Raji (cell line): Measurements from ENCODE around the gene CYP27B1.

Source experiments
- POLR2A ChIP-seq: IDR thresholded peaks from 2 replicates; pipeline ENCODE4 v1.6.1; 2011; ENCODE audit warnings: low read depth, low read length, control low read depth; ENCODE audit not compliant: insufficient read depth

The CYP27B1 gene

DNA sequence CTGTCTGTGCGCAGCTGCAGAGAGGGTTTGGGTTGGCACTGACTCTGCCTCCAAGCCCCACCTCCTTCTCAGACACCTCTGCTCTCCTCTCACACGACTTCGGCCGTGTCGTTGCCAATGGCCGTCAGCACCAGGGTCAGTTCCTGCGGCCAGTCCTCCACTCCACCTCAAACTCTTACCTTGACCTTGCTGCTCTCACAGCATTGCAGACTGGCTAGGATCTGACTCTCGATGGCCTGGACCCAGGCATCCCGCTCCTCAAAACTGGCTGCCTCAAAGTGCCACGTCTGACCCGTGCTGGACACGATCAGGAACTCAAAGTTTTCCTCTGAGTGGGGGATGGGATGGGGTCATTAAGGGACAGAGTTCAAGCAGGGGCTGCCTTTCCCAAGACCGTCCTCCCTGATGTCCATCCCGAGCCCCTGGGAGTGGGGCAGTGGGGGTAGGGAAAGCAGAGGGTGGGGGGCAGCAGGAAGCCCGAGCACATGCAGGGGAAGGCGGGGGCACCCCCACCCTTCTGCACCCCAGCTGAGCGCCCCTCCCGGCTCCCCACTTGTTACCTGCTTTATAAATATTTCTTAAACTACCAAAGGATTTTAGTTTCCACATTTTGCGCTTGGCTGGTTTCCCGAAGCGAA, 39.0 kb downstream of the CYP27B1 start:
- TF ChIP-seq POLR2A = no peak

DNA sequence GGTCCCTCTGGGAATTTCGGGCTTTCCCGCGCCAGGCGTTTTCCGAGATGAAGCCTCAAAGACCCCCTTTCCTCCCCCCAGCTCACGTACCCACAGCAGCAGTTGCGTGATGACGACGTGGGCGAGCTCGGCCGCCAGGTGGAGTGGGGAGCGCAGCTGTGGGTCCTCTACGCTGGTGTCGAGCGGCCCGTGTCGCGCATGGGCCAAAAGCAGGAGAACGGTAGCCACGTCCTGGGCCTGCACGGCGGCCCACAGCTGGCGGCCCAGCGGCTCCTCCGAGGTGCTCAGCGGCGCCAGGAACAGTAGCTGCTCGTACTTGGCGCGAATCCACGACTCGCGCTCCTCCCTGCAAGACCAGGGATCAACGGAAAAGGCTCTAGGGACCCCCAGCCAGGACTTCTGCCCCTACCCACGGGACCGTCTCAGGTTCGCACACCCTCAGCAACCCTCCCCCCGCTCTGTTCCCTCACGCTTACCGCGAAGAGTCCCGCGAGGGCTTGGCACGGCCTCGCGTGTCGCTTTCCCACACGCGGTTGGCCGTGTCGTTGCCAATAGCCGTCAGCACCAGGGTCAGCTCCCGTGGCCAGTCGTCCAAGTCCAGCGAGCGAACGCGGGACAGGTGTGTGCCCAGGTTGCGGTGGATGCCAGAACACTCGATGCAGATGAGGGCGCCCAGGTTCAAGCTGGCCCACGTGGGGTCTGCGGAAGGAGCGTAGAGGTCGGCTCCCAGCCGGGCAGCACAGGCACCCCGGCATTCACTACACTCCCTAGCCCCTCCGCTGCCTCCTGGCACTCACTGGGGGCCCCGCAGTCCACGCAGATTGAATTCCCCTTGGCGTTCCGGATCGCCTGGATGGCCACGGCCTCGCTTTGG, 39.8 kb downstream of the CYP27B1 start:
- no peak for TF ChIP-seq POLR2A

DNA sequence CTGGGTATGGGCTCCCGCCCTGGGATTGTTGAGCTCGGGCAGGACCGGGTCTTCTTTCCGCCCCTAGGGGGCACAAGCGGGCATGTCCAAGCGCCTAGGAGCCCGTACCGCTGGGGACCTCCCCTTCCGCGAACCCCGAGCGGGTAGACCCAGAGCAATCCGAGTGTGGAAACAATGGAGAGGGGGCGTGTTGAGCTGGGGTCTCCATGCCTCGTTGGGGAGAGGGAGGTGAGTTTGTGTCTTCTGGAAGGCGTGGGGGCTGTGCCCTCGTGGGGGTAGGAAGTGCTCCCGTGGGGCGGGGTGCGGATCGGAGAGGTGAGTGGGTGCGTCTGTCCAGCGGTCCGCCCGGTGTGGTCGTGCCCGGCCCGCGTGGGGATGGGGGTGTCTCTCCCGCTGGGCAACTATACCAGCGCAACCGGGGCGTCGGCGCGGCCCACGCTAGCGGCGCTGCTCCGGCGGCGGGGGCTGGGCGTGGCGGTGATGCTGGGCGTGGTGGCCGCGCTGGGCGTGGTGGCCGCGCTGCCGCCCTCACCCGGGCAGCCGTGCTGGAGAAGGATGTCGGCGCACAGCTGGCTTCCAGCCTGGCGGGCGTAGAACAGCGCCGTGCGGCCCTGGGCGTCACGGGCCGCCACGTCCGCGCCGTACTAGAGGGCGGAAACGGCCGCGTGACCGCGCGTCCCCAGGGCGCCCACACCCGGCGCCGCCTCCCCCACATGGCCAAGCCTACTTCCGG, 40.6 kb downstream of the CYP27B1 start:
- no peak for TF ChIP-seq POLR2A

DNA sequence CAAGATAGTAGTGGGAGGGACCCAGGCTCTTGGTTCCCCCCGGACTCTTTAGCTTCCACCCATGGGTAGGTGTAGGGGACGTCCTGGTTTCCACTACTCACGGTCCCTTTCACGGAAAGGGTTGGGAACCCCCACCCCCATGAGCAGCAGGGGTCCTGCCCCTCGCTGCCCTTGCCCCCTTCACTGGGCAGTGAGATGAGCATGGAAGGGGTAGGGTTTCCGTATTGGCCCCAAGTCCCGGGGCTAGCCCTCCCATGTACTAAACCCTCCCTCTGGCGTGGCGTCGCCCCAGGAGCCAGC, 41.1 kb downstream of the CYP27B1 start:
- TF ChIP-seq POLR2A = no peak

DNA sequence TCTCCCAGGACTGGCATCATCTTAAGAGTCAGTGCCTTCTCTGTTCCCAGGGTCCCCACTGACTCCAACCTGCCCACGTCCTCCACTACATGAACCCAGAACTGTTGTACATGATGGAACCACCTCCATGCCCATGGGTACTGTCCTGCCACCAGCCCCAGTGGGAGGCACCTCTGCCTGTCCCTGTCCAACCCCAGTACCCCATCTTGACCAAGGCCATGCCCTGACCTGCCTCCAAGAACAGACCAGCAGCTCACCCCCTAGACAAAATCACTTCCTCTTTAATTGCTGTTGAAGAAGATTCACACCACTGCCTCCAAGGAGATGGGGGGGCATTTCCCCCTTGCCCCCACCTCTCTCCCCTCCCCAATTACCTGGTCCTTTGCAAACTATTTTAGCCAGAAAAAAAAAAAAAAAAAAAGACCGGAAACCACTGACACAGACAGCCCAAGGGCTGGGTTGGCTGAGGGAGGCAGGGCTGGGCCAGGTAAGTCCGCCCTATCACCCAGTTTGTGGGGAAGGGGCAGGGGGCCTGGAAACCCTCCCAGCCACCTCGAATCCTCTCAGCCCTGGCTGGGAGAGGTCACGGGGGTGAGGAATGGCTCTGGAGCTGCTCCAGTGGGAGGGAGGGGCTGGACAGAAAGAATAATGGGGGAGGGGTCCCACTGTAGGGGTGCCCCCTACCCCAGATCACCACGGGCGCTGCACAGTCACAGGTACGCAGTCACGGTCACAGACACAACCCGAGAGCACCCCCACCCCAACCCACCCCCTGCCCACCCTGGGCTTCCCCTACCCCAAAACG, 41.7 kb downstream of the CYP27B1 start:
- no peak for TF ChIP-seq POLR2A

DNA sequence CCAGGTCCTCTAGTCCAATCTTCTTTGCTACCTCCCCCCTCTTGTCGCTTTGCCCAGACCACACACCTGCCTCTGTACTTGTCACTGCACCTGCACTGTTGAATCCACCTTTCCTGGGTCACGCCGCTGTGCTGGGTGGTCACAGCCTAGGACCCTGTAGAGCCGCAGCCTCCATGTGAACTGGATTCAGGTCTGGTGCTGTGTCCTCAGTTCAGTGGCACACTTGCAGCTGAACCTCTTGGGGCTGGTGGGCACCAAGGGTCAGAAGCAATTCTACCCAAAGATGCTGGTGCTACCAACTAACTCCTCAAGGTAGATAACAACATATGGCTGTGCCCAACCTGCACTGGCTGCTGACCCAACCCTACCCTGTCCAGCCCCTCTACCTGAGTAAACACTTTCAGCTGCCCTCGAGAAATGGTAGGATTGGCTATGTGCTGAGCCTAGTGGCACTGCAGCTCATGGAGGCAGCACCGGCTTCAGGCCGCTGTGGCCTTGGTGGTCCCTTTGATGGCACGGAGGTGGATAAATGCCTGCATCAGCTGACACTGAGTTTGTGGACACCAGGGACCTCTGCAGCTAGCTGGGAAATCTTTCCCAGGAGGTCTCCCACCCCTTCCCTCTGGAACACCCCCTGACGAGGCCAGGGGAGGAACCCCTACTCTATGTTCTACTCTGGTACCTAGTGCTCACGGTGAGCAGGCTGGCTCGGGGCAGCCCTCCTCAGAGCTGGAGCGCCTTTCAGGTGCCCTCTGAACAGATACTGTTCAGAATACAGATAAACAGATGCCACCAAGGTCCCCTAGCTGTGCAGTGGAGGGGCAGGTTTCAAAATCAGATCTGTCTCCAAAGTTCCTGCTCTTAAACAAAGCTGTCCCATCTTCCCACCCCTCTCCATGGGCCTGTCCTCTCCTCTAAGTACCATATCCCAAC, 42.6 kb downstream of the CYP27B1 start:
- TF ChIP-seq POLR2A = no peak

DNA sequence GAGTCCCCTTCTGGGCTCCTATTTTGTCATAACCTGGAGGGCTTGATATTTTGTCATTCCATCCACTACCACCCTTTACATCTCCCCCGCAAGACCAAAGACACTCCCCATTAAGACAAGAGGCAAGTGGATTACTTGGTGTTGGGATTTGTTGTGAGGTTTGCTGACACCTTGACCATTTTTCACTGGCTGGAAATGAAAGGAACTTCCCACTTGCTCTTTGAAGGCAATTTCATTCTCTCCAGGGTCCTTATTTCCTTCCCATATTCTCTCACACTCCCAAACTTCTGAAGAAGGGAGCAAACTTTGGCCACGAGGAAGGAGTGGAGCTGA, 43.3 kb downstream of the CYP27B1 start:
- TF ChIP-seq POLR2A = no peak

DNA sequence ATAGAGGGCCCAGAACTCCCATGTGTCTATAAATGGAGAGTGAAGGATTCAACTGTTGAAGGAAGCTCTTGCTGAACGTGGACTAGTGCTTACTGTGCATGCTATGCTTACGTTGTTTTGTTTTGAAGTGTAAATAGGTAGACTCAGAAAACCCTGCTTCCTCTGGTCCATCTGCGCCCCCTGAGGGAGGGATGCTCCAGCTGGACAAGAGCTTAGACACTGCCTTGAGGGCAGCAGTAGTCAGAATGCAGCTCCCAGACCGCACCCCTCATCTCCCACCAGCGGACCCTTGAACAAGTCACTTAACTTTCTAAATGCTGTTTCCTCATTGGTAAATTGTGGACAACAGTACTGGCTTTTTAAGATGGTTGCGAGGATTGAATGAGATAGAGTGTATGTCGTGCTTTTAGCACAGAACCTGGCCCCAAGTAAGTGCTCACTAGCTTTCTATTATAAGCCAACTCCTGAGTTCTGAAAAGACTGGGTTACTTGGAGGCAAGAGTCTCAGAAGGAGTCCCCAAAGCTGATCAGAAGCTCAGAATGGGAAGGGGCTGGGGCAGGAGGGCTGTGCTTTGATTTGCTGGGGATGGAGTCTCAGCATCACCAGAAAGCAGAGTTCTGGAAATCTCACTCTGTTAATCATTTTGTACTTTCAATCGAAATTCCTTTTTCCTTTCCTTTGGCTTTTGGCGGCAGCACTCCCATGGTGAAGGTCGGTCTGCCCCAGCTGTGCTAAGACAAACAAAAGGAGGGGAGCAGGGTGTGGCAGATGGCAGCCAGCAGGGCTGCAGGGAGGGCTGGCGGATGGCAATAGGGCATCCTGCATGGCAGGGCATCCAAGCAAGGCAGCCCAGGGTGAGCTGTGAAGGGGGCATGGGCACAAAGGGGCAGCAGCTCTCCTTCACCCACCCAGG, 43.9 kb downstream of the CYP27B1 start:
- no peak for TF ChIP-seq POLR2A

DNA sequence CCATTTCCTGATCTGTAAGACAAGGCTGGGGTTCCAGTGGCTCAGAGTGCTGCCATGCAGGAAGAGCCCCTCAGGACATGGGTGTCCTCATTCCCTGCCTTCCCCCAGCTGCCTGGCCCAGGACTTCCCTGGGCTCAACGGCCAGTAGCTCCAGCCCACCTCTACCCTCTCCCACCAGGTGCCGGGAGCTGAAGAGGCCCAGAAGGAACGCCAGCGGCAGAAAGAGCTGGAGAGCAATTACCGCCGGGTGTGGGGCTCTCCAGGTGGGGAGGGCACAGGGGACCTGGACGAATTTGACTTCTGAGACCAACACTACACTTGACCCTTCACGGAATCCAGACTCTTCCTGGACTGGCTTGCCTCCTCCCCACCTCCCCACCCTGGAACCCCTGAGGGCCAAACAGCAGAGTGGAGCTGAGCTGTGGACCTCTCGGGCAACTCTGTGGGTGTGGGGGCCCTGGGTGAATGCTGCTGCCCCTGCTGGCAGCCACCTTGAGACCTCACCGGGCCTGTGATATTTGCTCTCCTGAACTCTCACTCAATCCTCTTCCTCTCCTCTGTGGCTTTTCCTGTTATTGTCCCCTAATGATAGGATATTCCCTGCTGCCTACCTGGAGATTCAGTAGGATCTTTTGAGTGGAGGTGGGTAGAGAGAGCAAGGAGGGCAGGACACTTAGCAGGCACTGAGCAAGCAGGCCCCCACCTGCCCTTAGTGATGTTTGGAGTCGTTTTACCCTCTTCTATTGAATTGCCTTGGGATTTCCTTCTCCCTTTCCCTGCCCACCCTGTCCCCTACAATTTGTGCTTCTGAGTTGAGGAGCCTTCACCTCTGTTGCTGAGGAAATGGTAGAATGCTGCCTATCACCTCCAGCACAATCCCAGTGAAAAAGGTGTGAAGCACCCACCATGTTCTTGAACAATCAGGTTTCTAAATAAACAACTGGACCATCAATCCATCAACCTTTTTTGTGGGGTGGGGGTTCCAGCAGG, 46.0 kb downstream of the CYP27B1 start:
- TF ChIP-seq POLR2A = no peak

DNA sequence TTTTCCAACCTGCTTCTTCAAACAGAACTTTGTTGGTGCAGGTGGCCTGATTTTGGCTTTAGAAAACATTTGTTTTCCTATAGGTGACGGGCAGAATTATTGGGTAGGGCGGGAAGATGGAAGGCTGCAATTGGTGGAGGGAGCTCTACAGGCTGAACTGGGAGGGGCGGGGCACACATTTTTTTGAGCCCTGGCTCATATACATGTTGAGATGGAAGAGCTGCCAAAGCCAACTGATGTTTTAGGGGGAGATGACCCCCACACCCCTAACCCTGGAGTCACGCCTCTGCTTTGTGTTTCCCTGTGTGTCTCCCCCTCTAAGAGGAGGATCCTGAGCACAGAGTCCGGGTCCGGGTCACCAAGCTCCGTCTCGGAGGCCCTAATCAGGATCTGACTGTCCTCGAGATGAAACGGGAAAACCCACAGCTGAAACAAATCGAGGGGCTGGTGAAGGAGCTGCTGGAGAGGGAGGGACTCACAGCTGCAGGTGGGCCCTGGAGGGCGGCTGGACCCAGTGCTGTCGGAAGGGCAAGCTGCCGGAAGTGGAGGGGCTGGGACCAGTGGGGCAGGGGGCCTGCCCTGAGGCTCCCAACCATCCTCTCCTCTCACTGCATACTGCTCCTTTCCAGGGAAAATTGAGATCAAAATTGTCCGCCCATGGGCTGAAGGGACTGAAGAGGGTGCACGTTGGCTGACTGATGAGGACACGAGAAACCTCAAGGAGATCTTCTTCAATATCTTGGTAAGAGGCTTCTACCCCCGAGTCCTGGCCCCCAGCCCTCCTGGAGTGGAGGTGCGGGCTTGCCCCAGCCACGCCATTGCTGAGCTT, 46.9 kb downstream of the CYP27B1 start:
- TF ChIP-seq POLR2A = no peak
